DLD1 (cell line): ENCODE data around the gene NLGN3.

Experiments
- in situ Hi-C: cut with HindIII; loops from 2 replicates; pipeline ENCODE4 v1.10.0; 2017; ENCODE audit warnings: low sequenced_read_pairs

NLGN3 gene

DNA sequence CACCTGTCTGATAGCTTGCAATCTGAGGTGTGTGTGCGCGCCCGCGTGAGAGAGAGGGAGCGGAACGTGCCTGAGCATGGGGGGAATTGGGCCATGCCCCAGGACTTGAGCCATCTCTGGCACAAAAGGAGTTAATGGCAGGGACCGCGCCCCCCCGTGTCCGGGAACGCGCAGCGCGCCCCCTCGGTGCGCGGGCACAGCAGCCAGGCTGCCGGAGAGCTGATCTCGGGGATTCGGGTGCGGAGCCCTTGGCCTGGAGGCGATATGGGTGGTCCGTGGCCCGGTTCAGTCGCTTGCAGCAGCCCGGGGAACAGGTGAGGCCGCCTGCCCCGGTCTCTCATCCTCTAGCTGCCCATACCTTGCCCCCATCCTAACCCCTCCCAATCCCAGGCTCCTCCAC lies at the start of gene NLGN3:
TSS of gene NLGN3 (plus strand) at position 191 of the 400 bp plus-strand sequence. CDS start 2,909 bp downstream, outside the sequence.
- in situ Hi-C loops = no loop called here

DNA sequence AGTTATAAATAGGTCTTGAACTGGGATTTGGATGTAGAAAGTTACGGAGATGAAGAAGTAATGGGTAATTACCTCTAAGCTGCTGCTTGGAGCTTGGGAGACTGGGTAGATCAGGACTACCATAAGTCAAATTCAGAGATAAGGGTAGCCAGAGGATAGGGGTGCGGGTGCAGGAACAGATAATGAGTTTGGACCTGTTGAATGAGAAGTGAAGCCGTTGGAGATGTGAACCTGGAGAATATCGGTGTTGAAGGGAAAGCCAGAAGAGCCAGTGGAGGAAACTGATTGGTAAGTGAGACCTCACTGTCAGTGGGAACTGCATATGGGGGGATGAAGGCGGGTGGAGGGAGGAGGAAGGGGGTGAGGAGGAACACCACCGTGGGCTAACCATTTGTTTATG lies 49.6 kb upstream of the NLGN3 start:
- in situ Hi-C loops = no loop called here

DNA sequence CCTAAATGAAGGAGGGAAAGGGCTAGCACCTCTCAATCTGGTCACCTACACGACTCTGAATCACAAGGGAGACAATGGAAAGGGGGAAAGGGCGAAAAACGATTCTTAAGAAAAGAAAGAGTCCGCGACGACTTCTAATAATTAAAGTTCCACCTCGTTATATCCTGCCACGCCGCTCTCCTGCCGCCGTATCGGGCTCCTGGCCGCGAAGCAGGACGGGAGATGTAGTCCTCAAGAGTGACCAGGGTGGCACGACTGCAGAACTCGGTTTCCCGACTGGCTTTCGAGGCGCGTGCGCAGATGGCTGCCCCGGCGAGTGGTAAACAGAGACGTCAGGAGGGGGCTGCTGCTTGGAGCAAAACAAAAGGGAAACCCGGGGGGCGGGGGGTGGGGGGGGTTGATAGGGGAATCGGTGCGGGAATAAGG lies 49.1 kb upstream of the NLGN3 start, which contains the start of gene FOXO4:
TSS of gene FOXO4 (plus strand) at position 297 of the 426 bp plus-strand sequence. CDS start 678 bp downstream, outside the sequence.
- in situ Hi-C loops = no loop called here

- in situ Hi-C loops = no loop called here
These were observed 48.5 kb upstream of the NLGN3 start for GRCh38 chrX:71095981-71096759.

- in situ Hi-C loops = no loop called here
These were observed 47.9 kb upstream of the NLGN3 start for GRCh38 chrX:71096760-71097032.

DNA sequence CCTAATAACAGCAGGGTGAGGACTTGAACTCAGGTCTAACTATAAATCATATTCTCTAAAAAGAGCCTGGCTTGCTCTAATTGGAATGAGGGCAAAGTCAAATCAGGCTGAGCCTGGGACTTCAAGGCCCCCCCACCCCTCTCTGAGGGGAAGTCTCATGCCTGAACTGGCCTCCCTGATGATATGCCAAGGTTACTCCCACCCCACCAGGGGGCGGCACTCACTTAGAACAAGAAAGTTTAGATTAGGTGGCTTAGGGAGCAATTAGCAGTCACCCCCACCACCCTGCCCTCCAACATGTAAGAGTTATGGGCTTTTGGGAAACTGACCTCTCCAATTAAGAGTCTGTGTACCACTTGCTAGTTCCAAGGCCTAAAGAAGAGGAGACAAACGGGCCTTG lies 46.3 kb upstream of the NLGN3 start:
- in situ Hi-C loops = no loop called here

DNA sequence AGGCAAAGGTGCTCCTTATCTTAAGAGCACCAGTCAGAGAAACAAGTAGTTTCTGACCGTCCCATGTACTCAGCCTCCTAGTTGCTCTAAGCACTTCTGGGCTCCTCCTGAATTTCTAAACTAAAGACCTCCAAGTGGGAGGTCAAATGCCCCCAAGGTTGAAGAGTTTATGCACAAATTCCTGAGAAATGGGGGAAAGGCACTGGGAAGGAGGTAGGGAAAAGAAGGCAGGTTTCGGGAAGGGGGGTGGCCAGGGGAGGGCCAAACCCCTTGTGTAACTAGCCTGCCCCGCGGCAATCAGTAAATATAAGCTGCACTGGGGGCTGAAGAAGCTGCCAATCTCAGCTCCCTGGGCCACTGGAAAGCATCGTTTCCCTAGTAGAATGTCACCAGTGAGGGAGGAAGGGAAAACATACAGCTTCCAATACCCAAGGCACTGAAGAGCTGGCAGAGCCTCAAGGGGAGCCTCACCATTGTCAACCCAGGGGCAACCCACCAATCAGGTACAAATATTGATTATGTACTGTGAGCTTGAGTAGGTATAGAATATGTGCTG lies 45.6 kb upstream of the NLGN3 start:
- in situ Hi-C loops = no loop called here

- in situ Hi-C loops = no loop called here
These were observed 44.9 kb upstream of the NLGN3 start for GRCh38 chrX:71099736-71100135.

DNA sequence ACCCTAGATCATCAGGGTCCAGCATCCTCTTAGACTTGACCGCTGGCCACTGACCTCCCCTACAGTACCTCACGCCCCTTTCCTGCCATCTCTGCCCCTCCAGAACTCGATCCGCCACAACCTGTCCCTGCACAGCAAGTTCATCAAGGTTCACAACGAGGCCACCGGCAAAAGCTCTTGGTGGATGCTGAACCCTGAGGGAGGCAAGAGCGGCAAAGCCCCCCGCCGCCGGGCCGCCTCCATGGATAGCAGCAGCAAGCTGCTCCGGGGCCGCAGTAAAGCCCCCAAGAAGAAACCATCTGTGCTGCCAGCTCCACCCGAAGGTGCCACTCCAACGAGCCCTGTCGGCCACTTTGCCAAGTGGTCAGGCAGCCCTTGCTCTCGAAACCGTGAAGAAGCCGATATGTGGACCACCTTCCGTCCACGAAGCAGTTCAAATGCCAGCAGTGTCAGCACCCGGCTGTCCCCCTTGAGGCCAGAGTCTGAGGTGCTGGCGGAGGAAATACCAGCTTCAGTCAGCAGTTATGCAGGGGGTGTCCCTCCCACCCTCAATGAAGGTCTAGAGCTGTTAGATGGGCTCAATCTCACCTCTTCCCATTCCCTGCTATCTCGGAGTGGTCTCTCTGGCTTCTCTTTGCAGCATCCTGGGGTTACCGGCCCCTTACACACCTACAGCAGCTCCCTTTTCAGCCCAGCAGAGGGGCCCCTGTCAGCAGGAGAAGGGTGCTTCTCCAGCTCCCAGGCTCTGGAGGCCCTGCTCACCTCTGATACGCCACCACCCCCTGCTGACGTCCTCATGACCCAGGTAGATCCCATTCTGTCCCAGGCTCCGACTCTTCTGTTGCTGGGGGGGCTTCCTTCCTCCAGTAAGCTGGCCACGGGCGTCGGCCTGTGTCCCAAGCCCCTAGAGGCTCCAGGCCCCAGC lies 43.8 kb upstream of the NLGN3 start:
- in situ Hi-C loops = no loop called here

DNA sequence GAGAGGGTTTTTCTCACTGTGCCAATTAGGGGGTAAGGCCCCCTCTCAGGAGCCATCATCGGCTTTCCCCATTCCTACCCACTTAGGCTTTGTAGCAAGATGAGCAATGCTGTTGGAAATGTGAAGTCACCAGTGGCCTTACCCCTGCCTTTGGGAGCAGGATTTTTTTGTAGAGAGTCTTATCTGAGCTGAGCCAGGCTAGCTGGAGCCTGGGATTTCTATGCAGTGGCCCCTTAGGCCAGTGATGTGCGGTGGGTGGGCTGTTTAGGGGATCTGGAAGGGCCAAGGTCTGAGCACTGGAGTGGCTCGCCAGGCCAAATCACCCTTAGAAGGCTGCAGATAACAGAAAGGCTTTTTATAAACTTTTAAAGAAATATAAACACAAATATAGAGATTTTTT lies 42.3 kb upstream of the NLGN3 start:
- in situ Hi-C loops = no loop called here

GRCh38 chrX:71103110-71103983 lies 41.3 kb upstream of the NLGN3 start:
- in situ Hi-C loops = no loop called here

DNA sequence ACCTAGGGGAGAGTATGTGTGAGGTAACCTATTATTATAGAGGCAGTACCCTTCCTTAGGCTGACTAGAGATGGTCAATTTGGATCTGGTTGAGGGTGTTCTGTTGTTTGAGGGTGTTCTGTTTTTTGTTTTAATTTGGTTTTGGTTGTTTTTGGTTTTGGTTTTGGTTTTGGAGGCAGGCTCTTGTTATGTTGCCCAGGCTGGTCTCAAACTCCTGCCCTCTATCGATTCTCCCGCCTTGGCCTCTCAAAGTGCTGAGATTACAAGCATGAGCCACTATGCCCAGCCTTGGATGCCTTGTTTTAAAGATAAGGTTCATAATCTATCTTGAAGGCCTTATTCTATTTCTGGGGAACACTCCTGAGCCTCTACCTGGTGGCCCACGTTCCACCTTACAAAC lies 39.0 kb upstream of the NLGN3 start:
- in situ Hi-C loops = no loop called here

DNA sequence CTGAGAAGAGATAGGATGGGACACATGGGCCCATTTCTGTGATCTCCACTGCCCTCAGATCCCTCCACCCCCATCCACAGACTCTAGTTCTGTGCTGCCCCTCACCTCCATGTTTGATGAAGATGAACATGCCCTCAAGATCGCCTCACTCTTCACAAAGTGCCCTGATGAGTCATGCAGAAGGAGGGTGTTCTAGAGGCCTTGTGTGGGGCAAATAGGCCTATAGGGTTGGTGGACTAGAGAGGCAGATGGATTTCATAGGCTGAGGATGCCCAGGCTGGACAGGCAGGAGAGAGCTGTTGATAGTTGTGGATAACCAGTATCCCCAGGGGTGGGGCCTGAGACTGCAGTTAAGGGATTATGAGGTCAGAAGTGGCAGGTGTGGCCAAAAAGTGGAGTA lies 38.2 kb upstream of the NLGN3 start, which contains the start of gene CXorf65:
TSS of gene CXorf65 (minus strand) at position 314 of the 400 bp plus-strand sequence. CDS start at position 130, 184 bp downstream.
- in situ Hi-C loops = no loop called here

- in situ Hi-C loops = no loop called here
These were observed 37.4 kb upstream of the NLGN3 start for GRCh38 chrX:71107245-71107644.

DNA sequence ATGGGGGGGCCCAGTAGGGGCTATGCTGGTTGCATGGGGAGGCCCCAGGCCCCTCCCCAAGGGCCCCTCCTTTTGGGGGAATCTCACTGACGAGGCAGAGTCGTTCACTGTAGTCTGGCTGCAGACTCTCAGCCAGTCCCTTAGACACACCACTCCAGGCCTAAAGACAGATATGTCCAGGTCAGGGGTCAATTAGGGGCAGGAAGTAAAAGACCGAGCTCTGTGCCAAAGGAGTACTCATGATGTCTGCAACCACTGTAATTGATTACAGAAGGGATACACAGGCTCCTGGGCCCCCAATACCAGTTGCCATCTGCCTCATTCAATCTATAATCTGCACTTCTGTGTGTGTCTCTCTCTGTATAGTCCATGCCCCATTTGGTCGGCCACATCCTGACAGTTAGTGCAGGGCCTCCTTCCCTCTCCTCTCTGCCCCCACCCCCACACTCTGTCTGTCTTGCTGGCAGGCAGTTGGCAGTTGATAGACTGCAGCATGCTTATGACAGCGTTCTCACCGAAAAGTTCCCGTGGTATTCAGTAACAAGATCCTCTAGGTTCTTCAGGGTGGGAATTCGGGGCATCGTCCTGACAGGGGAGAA lies 36.8 kb upstream of the NLGN3 start:
- in situ Hi-C loops = no loop called here

DNA sequence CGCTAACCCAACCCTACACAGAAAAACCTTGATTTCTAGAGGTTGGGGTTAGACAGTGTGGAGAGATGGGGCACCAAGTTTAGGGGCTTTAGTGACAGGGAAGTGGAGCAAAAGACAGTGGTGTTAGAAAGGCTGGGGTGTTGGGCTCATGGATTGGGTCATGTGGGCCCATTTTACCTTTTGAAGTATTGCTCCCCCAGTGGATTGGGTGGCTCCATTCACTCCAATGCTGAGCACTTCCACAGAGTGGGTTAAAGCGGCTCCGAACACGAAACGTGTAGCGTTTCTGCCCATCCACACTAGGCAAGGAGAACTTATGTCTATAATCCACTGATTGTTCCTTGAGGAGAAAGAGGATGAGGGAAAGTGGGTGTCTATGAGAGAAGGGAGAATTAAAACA lies 35.6 kb upstream of the NLGN3 start:
- in situ Hi-C loops = no loop called here

GRCh38 chrX:71111141-71111843 lies 33.3 kb upstream of the NLGN3 start, which contains the start of gene IL2RG:
Gene IL2RG, minus strand, starts transcription at chrX:71111577. Its CDS starts 38 bp downstream, at chrX:71111539.
- in situ Hi-C loops = no loop called here

DNA sequence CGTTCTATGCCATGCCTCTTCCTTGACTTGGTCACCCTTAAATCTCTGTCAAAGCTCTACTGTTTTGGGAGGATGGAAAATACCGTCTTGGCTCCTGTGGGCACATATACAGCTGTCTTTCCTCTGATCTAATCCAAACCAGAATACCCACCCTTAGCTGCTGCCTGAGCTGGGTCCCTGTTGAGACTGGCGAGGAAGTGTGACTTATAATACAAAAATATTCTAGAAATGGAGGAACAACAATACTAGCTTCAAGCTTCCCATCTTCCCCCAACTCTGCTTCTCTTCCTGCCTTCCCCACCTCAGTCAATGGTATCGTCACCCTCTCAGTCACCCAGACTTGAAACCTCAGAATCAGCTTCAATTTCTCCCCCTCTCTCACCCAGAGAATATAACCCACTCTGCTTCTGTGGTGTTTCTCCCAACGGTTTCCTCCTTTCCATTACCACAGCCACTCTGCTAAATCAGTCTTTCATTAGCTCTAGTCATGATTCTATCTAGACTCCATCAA lies 32.7 kb upstream of the NLGN3 start:
- in situ Hi-C loops = no loop called here

DNA sequence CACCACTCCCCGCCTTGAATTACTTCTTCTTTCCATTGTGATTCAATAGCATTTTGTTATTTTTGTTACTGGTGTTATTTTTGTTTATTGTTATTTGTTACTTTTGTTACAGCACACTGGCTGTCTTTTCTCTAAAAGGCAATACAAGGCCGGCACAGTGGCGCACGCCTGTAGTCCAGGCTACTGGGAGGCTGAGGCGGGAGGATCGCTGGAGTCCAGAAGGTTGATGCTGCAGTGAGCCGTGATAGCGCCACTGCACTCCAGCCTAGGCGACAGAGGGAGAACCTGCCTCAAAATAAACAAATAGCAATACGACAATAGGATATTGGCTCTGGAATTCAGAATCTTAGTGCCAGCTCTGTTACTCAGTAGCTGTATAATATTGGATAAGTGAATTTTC lies 27.3 kb upstream of the NLGN3 start:
- in situ Hi-C loops = no loop called here
